HG03064 (cell line): Measurements from ENCODE around the gene LTBP2.

Source experiments
- ATAC-seq: cut with Tn5 transposase; IDR thresholded peaks from one replicate; pipeline ENCODE4 v1.9.1; 2021; ENCODE audit warnings: low read depth; ENCODE audit not compliant: unreplicated experiment

LTBP2 gene

GRCh38 chr14:74615735-74616134 lies 3.7 kb upstream of the LTBP2 start:
- ATAC-seq: no peak

GRCh38 chr14:74614508-74615495 lies 2.8 kb upstream of the LTBP2 start:
- ATAC-seq: no peak

GRCh38 chr14:74613211-74613914 lies 1.3 kb upstream of the LTBP2 start:
- ATAC-seq: no peak

- peak; percentile 57 for ATAC-seq
Observed at GRCh38 chr14:74612350-74613021, 449 bp upstream of the LTBP2 start.

- ATAC-seq: no peak
Observed at GRCh38 chr14:74610866-74611649, 979 bp downstream of the LTBP2 start.

GRCh38 chr14:74610199-74610865 lies 1.7 kb downstream of the LTBP2 start:
- ATAC-seq: no peak

GRCh38 chr14:74609721-74610120 lies 2.3 kb downstream of the LTBP2 start:
- no peak for ATAC-seq

- ATAC-seq: no peak
Observed at GRCh38 chr14:74608959-74609611, 3.0 kb downstream of the LTBP2 start.

- no peak for ATAC-seq
Observed at GRCh38 chr14:74606727-74607126, 5.3 kb downstream of the LTBP2 start.

- ATAC-seq: no peak
Observed at GRCh38 chr14:74605531-74606223, 6.4 kb downstream of the LTBP2 start.

- ATAC-seq: no peak
Observed at GRCh38 chr14:74604911-74605310, 7.1 kb downstream of the LTBP2 start.

GRCh38 chr14:74604157-74604556 lies 7.9 kb downstream of the LTBP2 start:
- ATAC-seq: no peak

- ATAC-seq: no peak
Observed at GRCh38 chr14:74601982-74602381, 10.1 kb downstream of the LTBP2 start.

GRCh38 chr14:74599946-74600345 lies 12.1 kb downstream of the LTBP2 start:
- ATAC-seq: no peak

- no peak for ATAC-seq
Observed at GRCh38 chr14:74599321-74599761, 12.7 kb downstream of the LTBP2 start.

GRCh38 chr14:74596741-74597450 lies 15.1 kb downstream of the LTBP2 start:
- no peak for ATAC-seq

GRCh38 chr14:74595006-74595735 lies 16.9 kb downstream of the LTBP2 start:
- ATAC-seq: no peak
